Measurements from ENCODE around the gene PPM1B. TPM values are rescaled to one million over a fixed set of nuclear protein-coding genes. Genes with fewer than 3 reads are reported as not detected.

Gene PPM1B
- total and polyA plus RNA-seq, 9 of the 15 experiments (the other 6 are each of a cell fraction or from before 2014, with no cell fraction given), result 8.9 to 44.0 (median 28.6) TPM

GRCh38 chr2:44197816-44198215 lies 29.1 kb downstream of the PPM1B start (continued):
- TF ChIP-seq CHD7 (IDR thresholded peaks at IDR 0.05; ENCODE audit: low read depth, low read length), result no peak
- no peak for TF ChIP-seq DNMT1 (IDR thresholded peaks at IDR 0.05)
- TF ChIP-seq LCOR (CRISPR knock-in tag; IDR thresholded peaks at IDR 0.05), result no peak
- no peak for TF ChIP-seq ZBED1 (IDR thresholded peaks at IDR 0.05)
- TF ChIP-seq HDAC1 (IDR thresholded peaks at IDR 0.05), result no peak
- no peak for TF ChIP-seq TEAD1 (CRISPR knock-in tag; IDR thresholded peaks at IDR 0.05)
- TF ChIP-seq NR0B1 (IDR thresholded peaks at IDR 0.05; ENCODE audit: partially characterized antibody), result no peak

All from K562 (cell line).